GM19328 (cell line): ENCODE data around the gene ZMYM1.
A peak's percentile ranks its signal among the peaks of the same experiment; 100 is the strongest.
"Not testable (repeated sequence)": the region's sequence is repeated elsewhere in the genome, so short reads cannot be mapped to it uniquely, and the experiment has no call there.

Experiments
- ATAC-seq: cut with Tn5 transposase; IDR thresholded peaks from one replicate; pipeline ENCODE4 v1.9.1; 2021; ENCODE audit warnings: mild to moderate bottlenecking, moderate library complexity; ENCODE audit not compliant: unreplicated experiment

ZMYM1 gene

GRCh38 chr1:35079003-35079930 is at the start of gene ZMYM1:
TSS of gene ZMYM1 (plus strand) at chr1:35079385. CDS start at chr1:35093988, 14,603 bp downstream.
- peak; percentile 77 for ATAC-seq

- no peak for ATAC-seq
These were observed 49.4 kb upstream of the ZMYM1 start for GRCh38 chr1:35029761-35030160.

GRCh38 chr1:35030338-35030737 is 48.8 kb upstream of the ZMYM1 start:
- no peak for ATAC-seq

DNA sequence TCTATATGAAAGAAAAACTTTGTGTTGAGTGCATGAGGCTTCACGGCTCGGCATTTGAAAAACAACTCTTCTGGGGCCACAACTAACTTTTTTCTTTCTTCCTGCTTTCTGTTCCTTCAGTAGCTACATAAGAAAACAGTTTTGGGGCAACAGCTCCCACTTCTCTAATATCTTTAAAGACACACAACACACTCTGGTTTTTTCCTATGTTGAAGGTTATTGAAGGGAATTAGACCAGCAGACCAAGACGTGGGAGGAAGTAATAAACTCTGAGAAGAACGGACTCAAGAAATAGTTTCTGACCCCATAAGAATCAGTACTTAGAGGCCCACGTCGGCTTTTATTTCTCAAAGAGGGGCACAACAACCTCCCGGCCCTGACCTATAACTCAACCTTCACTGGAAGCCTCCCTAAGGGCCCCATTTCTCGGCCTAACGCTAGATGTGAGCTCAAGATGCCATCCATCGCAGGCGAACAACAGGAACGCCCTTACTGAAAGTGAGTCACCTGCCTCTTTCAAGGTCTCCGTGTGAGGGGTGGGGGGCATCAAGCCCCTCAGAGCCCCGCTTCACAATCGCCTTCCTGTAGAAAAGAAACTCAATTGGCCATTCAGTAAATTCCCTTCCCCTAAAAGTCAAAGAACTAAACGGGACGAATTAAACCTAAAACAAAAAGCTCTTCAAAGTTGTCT is 48.3 kb upstream of the ZMYM1 start:
- ATAC-seq: no peak

- no peak for ATAC-seq
These were observed 46.8 kb upstream of the ZMYM1 start for GRCh38 chr1:35032384-35032739.

DNA sequence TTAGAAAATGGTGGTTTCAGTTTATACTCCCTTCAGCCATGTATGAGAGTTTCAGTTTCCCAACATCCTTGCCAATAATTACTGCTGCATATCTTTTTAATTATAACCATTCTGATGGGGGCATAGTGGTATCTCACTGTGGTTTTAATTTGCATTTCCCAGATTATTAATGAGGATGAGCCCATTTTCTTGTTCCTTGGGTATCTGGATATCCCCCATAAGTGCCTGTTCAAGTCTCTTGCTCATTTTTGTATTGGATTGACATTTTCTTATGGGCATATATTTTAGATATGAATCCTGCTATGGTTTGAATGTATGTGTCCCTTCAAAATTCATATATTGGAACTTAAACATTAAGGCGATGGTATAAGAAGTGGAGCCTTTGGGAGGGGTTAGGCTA is 45.8 kb upstream of the ZMYM1 start:
- ATAC-seq: no peak

- no peak for ATAC-seq
These were observed 42.6 kb upstream of the ZMYM1 start for GRCh38 chr1:35036621-35037020.

DNA sequence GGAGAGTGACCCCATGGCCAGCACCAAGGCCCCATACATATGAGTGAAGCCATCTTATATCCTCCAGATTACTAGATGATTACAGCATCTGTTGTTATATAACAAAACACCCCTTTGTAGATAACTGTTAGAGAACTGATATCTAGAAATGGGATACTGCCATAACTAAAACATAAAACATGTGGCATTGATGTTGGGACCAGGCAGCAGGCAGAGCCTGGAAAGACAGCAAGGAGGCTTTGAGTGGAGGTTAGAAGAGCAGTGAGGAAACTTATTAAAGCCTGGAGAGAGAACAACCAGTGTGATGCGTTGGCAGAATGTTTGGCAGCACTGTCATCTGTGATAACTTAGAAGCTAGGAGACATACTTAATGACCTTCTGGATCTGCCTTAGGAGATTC is 42.0 kb upstream of the ZMYM1 start:
- no peak for ATAC-seq

DNA sequence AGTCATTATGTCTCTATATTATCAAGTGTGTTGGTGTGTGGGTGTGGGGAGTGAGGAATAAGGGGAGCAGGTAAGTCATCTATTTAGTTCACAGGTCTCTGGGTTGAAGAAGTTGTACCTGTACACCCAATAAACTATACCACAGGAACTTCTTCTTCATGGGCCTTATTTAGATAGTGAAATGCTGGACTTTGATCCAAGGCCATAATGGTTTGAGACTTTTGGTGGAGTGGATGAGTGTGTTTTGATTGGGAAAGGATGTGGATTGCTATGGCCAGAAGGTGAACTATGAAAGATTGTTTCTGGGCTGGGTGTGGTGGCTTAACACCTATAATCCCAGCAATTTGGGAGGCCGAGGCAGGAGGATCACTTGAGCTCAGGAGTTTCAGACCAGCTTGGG is 40.5 kb upstream of the ZMYM1 start:
- no peak for ATAC-seq

DNA sequence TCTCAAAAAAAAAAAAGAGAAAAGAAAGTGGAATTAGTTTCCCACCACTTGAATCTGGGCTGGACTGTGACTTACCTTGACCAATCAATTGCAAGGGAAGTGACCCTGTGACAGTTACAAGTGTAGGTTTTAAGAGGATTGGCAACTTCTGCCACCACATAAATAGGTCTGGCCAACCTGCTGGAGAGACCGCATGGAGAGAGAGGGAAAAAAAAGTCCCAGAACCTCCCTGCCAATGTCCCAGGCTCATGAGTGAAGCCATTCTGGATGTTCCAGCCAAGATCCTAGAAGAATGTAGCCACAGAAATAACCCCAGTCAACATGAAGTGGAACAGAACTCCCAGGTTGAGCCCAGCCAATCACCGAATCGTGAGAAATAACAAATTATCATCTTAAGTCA is 35.7 kb upstream of the ZMYM1 start:
- ATAC-seq: no peak

DNA sequence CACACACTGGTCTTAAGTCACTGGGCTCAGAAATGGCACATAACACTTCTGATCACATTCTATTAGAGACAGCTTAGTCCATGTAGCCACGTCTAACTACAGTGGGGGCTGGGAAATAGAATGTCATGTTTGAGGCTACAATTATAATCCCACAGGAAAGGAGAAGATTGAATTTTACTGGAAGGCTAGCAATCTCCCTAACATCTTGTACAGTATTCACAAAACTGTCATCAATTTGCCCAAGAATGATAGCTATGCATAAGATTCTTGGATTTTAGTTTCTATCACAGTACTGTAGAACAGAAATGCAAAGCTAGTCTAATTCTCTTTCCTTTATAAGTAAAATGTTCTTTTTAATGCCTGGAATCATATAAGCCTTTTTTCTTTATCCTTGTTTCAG is 34.8 kb upstream of the ZMYM1 start:
- ATAC-seq: no peak

- ATAC-seq: no peak
These were observed 32.5 kb upstream of the ZMYM1 start for GRCh38 chr1:35046730-35047129.

- ATAC-seq: no peak
These were observed 31.9 kb upstream of the ZMYM1 start for GRCh38 chr1:35047188-35047858.

DNA sequence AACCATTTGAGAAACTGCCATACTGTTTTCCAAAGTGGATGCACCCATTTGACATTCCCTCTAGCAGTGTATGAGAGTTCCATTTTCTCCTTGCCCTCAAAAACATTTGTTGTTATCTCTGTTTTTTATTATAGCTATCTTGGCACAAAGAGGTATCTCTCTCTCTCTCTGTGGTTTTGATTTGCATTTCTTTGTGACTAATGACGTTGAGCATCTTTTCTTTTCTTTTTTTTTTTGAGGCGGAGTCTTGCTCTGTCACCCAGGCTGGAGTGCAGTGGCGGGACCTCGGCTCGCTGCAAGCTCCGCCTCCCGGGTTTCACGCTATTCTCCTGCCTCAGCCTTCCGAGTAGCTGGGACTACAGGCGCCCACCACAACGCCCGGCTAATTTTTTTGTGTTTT is 30.1 kb upstream of the ZMYM1 start:
- ATAC-seq: no peak

- no peak for ATAC-seq
These were observed 25.8 kb upstream of the ZMYM1 start for GRCh38 chr1:35053433-35053832.

DNA sequence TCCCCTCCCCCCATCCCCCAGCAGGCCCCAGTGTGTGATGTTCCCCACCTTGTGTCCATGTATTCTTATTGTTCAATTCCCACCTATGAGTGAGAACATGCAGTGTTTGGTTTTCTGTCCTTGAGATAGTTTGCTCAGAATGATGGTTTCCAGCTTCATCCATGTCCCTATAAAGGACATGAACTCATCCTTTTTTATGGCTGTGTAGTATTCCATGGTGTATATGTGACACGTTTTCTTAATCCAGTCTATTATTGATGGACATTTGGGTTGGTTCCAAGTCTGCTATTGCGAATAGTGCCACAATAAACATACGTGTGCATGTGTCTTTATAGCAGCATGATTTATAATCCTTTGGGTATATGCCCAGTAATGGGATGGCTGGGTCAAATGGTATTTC is 24.9 kb upstream of the ZMYM1 start:
- not testable (repeated sequence) for ATAC-seq

- not testable (repeated sequence) for ATAC-seq
These were observed 20.9 kb upstream of the ZMYM1 start for GRCh38 chr1:35058321-35058720.

DNA sequence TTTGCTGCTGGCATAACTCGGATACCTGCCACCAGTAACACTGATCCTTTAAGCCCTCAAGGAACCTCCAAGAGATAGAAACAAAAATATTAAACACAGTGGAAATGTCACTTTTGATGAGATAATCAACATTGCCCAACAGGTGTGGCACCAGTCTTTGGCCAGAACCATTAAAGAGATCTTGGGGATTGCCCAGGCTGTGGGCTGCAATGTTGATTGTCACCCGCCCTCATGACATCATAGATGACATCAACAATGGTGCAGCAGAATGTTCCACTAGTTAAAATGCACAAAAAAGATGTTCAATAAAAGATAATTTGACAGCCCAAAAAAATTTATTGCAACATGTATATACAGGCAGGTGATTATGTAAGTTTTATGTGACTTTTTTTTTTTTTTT is 20.2 kb upstream of the ZMYM1 start:
- no peak for ATAC-seq

DNA sequence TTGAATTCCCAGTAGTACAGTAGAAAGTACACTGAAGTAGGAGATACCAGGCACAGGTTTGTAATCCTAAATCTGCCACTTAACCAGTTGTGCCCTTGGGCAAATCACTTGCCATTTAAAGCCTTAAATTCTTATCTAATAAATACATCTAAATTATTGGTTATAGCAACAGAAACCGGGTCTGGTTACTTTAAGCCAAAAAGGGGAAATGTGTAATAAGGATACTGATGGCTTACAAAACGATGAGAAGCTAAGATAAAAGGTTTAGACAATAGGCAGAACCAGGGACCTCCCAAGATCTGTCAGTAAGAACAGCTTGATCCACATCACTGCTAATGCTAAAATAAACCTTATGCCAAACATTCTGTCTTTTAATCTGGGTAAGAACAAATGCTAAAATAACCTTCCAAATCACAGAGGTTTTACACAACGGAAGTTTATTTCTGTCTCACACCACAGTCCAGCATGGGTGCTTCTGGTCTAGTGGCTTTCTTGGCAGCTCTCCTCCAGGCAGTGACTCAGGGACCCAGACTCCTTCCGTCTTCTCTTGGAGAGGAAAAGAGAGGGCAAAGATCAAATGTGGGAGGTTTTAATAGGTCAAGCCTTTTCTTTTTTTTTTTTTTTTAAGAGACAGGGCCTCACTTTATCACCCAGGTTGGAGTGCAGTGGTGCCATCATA is 16.5 kb upstream of the ZMYM1 start:
- no peak for ATAC-seq

DNA sequence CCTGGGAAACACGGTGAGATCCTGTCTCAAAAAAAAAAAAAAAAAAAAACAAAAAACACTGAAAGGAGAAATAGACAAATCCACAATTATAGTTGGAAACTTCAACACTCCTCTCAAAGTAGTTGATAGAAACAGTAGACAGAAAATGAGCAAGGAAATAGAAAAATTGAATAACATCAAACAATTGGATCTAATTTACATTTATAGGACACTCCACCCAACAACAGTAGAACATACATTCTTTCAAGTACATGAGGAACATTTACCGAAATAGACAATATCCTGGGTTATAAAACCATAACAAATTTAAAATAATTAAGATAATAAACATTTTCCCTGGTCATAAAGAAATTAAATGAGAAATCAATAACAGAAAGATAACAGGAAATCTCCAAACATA is 14.9 kb upstream of the ZMYM1 start:
- ATAC-seq: no peak

DNA sequence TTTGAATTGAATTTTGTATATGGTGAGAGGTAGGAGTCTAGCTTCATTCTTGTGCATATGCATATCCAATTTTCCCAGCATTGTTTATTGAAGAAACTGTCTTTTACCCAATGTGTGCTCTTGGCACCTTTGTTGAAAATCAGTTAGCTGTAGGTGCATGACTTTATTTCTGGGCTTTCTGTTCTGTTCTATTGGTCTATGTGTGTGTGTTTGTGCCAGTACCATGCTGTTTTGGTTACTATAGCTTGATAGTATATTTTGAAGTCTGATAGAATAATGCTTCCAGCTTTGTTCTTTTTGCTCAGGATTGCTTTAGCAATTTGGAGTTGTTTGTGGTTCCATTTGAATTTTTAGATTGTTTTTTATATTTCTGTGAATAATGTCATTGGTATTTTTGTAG is 9.4 kb upstream of the ZMYM1 start:
- ATAC-seq: no peak
